Activated CD8-positive, alpha-beta T cell treated with anti-CD3 and anti-CD28 coated beads, Interleukin-2, amount 10 ng/mL, durations not matched to agents 7 days and 5 days (primary cell): ENCODE measurements around the gene ANKRD36C. TPM values are rescaled to one million over a fixed set of nuclear protein-coding genes. Genes with fewer than 3 reads are reported as not detected.
"Not testable (repeated sequence)": the region's sequence is repeated elsewhere in the genome, so short reads cannot be mapped to it uniquely, and the experiment has no call there.

Source experiments
- ATAC-seq: fragments of 150-1000 bp; cut with Tn5 transposase; one replicate; pipeline ENCODE4 v1.10.0; 2021; ENCODE audit warnings: moderate library complexity
- CTCF ChIA-PET: fragments of 350-600 bp; sonication (Branson Sonifier 250); formaldehyde crosslinking; loops from one replicate; lab custom pipeline; 2021; ENCODE audit warnings: antibody characterized with exemption; lab: Charles Lee
- POLR2A ChIA-PET: fragments of 350-600 bp; sonication (Branson Sonifier 250); formaldehyde crosslinking; loops from one replicate; lab custom pipeline; 2021; ENCODE audit warnings: antibody characterized with exemption; lab: Charles Lee
- DNase-seq: peaks from one replicate; pipeline ENCODE4 v3.0.0-alpha.2; 2020
- H3K27ac Mint-ChIP-seq: one replicate; pipeline ENCODE4 v1.8.0; 2021; ENCODE audit warnings: mild to moderate bottlenecking, mixed read lengths
- H3K27me3 Mint-ChIP-seq: one replicate; pipeline ENCODE4 v1.8.0; 2021; ENCODE audit warnings: low read depth, mixed read lengths
- H3K36me3 Mint-ChIP-seq: one replicate; pipeline ENCODE4 v1.8.0; 2021; ENCODE audit warnings: low read depth, mixed read lengths
- H3K4me1 Mint-ChIP-seq: one replicate; pipeline ENCODE4 v1.8.0; 2021; ENCODE audit warnings: low read depth, mixed read lengths
- H3K4me3 Mint-ChIP-seq: one replicate; pipeline ENCODE4 v1.8.0; 2021; ENCODE audit warnings: mild to moderate bottlenecking, mixed read lengths
- H3K9me3 Mint-ChIP-seq: one replicate; pipeline ENCODE4 v1.8.0; 2022; ENCODE audit warnings: mixed read lengths; ENCODE audit not compliant: insufficient read depth
- total RNA-seq, 2 experiments: library from RNA; stranded (reverse); gene quantifications; one replicate each; pipeline ENCODE4 v1.2.3, GENCODE V29; 2021

Gene ANKRD36C
- total RNA-seq: 10 to 100 TPM; 87.5 to 95.1 TPM

DNA sequence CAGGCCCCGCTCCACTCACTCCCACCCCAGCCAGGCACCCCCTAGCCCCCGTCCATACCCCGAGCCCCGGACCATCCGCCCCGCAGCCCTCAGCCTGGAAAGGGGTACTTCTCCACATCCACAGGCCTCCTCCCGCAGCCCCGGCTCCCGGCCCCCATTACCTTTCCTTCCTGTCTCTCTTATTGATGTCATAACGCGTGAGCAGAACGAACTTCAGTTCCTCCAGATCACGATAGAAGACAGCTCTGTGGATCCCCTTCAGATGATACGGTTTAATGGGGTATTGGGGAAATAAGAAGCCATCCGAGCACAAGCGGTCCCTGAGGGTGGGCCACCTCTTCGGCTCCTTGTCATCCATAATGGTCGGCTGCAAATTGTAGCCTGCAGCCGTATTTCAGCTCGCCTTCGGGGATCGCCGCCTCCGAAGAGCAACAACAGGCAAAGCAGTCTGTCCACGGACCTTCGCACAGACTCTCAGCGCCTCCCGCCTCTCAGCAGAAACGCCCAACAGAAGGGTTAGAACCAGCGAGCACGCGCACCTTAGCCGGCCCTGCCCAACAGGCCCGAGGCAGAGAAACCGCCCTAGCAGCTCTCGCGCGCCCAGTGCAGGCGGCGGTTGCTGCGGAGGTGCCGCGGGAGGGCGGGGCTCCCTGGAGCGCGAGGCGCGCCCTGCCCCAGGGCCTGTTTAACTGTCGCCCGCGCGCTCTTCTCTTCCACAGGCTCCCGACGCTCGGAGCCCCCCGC, at the start of gene ANKRD36C:
Gene ANKRD36C (minus strand): TSS at position 474 of the 744 bp plus-strand sequence. CDS start 116 bp downstream, at position 358.
- H3K9me3 Mint-ChIP-seq: not testable (repeated sequence)
- POLR2A ChIA-PET: interaction anchor here (0.6 to 1.9 kb wide), 4 partner anchors 126 to 965 kb away, joined by 3 to 9 read pairs (median 4); no protein-coding TSS in a partner anchor

DNA sequence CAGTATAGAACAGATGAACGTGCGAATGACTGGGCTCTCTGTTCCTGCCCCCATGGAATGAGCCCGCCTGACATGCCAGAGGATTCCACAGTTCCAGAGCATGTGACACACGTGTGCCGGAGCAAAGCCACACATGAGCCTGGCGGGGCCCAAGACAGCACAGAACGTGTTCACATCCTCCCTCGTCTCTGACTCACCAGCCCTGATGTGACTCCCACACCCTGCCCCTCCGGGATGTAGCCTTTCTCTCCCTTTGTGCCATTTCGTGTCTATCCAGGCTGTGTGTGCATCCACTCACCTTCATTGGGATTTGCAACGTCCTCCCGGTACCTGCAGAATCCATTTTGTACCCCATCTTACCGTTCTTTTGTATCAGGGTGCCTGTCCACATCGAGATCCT, 43.9 kb upstream of the ANKRD36C start:
- H3K27me3 Mint-ChIP-seq, POLR2A ChIA-PET, H3K36me3 Mint-ChIP-seq, H3K27ac Mint-ChIP-seq, H3K4me3 Mint-ChIP-seq, DNase-seq, H3K4me1 Mint-ChIP-seq, H3K9me3 Mint-ChIP-seq, ATAC-seq, CTCF ChIA-PET: not testable (repeated sequence)

More for the DNA sequence above, at the start of gene ANKRD36C:
- CTCF ChIA-PET: interaction anchor here (0.6 to 2.4 kb wide), 12 partner anchors 14 to 273 kb away, joined by 3 to 26 read pairs (median 8); partner anchors contain the start of genes ADRA2B, CIAO1, DUSP2 and STARD7
- not testable (repeated sequence) for H3K36me3 Mint-ChIP-seq, H3K4me1 Mint-ChIP-seq
- peaks cover 22% of the 10 kb centered on the region for H3K27me3 Mint-ChIP-seq
- ATAC-seq (peak; percentile 96), DNase-seq (peak; percentile 46)
- H3K27ac Mint-ChIP-seq: peak within 1 kb of the TSS; percentile 99
- peak within 1 kb of the TSS; percentile 99 for H3K4me3 Mint-ChIP-seq

DNA sequence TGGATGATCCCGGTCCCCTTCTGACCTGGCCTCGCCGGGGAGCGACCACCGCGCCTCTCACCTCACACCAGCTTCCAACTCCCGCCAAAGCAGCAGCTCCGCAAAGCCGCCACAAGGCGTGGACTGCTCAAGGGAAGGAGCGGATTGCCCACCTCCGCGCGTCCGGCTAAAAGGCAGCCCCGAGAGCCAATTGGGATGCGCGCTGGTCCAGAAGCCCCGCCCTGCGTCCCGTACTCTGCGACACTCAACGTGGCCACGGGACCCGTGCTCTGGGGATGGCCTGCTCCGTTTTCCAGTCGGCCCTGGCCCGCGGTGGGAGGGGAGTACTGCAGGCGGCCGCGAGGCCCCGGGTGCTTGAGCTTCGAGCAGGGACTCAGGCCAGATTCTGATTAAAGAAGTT, 43.2 kb upstream of the ANKRD36C start, which contains the start of gene GPAT2:
Gene GPAT2 (minus strand): TSS at position 125 of the 400 bp plus-strand sequence. CDS start 2,557 bp downstream, outside the sequence.
- ATAC-seq, H3K4me3 Mint-ChIP-seq, CTCF ChIA-PET, POLR2A ChIA-PET, H3K4me1 Mint-ChIP-seq, H3K36me3 Mint-ChIP-seq, DNase-seq, H3K27ac Mint-ChIP-seq, H3K27me3 Mint-ChIP-seq, H3K9me3 Mint-ChIP-seq: not testable (repeated sequence)

DNA sequence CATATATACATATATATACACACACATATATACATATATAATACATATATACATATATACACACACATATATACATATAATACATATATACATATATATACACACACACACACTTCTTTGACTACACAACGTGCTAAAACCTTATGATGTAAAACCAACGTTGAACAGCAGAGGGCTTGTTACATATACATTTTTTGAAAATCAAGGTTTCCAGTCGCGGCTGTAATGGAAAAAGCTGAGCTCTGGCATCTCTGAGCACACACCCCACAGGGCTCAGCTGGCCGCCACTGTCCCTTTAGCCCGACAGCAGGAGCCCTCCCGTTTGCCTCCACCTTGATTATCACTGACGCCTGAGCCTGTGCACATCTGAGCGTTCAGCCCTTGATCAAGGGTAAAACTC, 42.4 kb upstream of the ANKRD36C start:
- H3K4me3 Mint-ChIP-seq, POLR2A ChIA-PET, CTCF ChIA-PET, H3K9me3 Mint-ChIP-seq, H3K36me3 Mint-ChIP-seq, H3K4me1 Mint-ChIP-seq, H3K27ac Mint-ChIP-seq, DNase-seq, H3K27me3 Mint-ChIP-seq: not testable (repeated sequence)
- peak; percentile 40 for ATAC-seq

DNA sequence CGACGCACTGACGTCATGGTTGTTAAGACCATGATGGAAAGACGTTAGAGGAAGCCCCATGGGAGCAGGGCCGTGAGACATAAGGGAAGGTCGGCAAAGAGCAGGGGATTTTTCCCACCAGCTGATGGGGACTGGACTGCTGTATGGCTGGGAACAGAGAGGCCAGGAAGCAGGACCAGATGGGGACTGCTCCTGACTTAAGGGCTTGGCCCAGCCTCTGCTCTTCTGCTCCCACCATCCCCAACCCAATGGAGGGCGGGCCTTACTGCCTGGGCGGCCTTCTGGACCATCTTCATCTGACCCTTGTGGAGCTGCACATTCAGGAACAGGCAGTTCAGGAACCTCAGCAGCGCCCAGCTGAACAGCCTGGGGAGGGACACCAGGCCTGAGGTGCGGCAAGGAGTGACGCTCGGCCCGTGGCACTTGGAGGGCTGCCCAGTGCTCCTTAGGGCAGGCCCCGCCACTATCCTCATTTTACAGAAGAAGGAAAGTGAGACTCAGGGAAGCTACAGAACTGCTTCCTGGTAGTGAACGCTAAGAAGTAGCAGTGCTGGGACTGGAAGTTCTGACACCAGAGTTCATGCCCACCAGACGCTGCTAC, 36.2 kb upstream of the ANKRD36C start:
- H3K27ac Mint-ChIP-seq, H3K9me3 Mint-ChIP-seq, H3K36me3 Mint-ChIP-seq, H3K27me3 Mint-ChIP-seq, H3K4me1 Mint-ChIP-seq, DNase-seq, POLR2A ChIA-PET, H3K4me3 Mint-ChIP-seq, ATAC-seq, CTCF ChIA-PET: not testable (repeated sequence)

DNA sequence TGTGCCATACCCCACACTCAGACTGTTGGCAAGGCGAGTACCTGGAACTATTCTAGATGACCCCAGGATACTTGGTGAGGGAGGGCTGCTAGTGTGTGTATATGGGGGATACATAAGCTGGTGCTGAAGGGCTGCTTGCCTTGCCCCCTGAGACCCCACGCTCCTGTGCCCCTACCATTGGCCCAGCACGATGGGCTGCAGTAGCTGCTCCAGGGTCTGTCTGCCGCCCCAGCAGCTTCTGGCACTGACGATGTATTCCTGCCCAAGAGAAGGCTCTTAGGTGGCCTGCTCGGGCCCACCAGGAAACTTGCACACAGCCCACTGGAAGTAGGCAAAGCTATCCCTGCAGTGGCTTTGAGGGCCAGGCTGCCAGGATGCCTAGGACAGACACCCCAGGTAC, 34.1 kb upstream of the ANKRD36C start:
- ATAC-seq, POLR2A ChIA-PET, H3K4me3 Mint-ChIP-seq, H3K27me3 Mint-ChIP-seq, H3K4me1 Mint-ChIP-seq, H3K36me3 Mint-ChIP-seq, DNase-seq, H3K27ac Mint-ChIP-seq, H3K9me3 Mint-ChIP-seq: not testable (repeated sequence)
- CTCF ChIA-PET: interaction anchor here (1.5 kb wide), 1 partner anchor 91 kb away, joined by 6 read pairs; no protein-coding TSS in a partner anchor

DNA sequence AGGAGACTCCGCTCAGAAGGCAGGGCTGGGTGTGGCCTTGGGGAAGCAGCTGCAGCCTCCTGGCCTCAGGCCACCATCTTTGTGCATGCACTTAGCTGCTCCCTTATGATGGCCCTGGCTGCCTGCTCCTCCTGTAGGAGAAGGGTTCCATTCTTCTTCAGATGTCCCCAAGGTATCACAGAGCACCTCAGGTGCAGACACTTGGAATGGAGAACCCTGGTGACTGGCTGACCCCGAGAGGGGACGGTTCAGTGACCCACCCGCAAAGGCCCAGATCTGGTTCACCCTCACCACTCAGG, 33.5 kb upstream of the ANKRD36C start:
- no peak overlapping the region for H3K4me3 Mint-ChIP-seq
- no peaks in the 10 kb centered on the region for H3K36me3 Mint-ChIP-seq
- H3K27ac Mint-ChIP-seq: no peak overlapping the region
- CTCF ChIA-PET: interaction anchor here (1.5 to 4.4 kb wide), 2 partner anchors 92 to 150 kb away, joined by 6 to 29 read pairs; no protein-coding TSS in a partner anchor
- no peak for ATAC-seq
- no peaks in the 10 kb centered on the region for H3K9me3 Mint-ChIP-seq
- no peak for DNase-seq
- POLR2A ChIA-PET: no interaction called here
- H3K4me1 Mint-ChIP-seq: peaks cover 2% of the 10 kb centered on the region
- H3K27me3 Mint-ChIP-seq: no peaks in the 10 kb centered on the region

DNA sequence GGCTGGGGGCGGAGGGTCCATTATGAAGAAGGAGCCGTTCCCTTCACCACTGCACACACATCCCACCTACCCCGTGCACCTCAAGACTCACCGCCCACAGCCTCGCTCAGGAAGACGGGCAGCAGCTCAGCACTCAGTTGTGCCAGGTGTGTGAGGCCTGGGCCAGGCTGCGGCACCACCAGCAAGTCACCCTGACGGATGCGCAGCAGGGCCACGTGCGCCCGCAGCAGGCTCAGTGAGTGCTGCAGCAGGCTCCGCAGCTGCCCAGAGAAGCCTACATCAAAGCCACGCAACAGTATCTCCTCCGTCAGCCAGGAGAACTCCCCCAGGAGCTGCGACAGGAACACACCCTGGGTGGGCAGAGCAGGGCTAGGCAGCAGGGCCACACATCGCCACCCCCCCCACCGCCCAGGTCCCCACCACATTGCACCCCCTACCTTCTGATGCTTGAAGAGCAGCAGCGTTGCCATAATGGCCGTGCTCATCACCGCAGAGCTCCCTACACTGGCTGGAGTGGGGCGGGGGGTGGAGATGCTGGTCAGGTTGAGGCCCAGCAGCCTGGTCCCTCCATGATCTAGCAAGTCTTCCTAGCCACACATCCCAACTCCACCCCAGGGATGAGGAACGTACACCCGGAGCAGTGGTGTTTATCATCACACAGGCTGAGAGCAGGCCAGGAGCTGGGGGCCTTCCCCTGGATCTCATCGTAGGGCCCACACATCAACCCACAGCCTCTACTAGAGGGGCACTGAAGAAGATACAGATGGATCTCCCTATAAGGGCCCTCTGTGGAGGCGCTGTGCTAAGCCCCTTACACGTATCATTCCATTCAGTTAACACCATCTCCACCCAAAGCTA, 32.9 kb upstream of the ANKRD36C start:
- Mint-ChIP-seq H3K27me3 (no peaks in the 10 kb centered on the region), H3K9me3 (no peaks in the 10 kb centered on the region), H3K27ac (no peak overlapping the region), H3K4me3 (no peak overlapping the region), H3K36me3 (no peaks in the 10 kb centered on the region), H3K4me1 (peaks cover 2% of the 10 kb centered on the region)
- CTCF ChIA-PET: interaction anchor here (0.9 to 4.4 kb wide), 2 partner anchors 32 to 150 kb away, joined by 3 to 29 read pairs; no protein-coding TSS in a partner anchor
- POLR2A ChIA-PET: no interaction called here
- ATAC-seq (no peak), DNase-seq (no peak)

DNA sequence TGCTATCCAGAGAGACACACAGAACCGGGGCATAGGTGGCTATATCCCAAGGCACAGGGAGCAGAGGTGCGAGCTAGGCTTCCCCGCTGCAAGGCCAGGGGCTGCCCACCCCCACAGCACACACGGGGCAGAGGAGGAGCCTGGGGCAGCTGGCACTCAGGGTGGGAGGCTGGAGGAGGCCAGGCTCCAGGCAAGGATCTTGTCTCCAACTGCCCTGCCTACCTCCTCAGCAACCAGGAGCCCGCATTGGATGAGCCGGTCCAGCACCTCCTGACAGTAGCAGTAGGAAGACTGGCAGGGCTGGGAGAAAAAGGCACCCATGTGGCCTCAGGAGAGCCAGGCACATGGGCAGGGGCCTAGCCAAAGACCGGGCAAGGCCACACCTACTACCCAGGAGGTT, 32.1 kb upstream of the ANKRD36C start:
- CTCF ChIA-PET: interaction anchor here (0.9 to 4.4 kb wide), 3 partner anchors 31 to 151 kb away, joined by 3 to 29 read pairs (median 18); partner anchors contain the start of gene ADRA2B
- H3K9me3 Mint-ChIP-seq, H3K4me3 Mint-ChIP-seq, H3K4me1 Mint-ChIP-seq, H3K36me3 Mint-ChIP-seq, H3K27ac Mint-ChIP-seq, H3K27me3 Mint-ChIP-seq, DNase-seq, ATAC-seq: not testable (repeated sequence)
- POLR2A ChIA-PET: interaction anchor here (1.1 kb wide), 1 partner anchor 93 kb away, joined by 3 read pairs; the partner anchor contains the start of gene ADRA2B

DNA sequence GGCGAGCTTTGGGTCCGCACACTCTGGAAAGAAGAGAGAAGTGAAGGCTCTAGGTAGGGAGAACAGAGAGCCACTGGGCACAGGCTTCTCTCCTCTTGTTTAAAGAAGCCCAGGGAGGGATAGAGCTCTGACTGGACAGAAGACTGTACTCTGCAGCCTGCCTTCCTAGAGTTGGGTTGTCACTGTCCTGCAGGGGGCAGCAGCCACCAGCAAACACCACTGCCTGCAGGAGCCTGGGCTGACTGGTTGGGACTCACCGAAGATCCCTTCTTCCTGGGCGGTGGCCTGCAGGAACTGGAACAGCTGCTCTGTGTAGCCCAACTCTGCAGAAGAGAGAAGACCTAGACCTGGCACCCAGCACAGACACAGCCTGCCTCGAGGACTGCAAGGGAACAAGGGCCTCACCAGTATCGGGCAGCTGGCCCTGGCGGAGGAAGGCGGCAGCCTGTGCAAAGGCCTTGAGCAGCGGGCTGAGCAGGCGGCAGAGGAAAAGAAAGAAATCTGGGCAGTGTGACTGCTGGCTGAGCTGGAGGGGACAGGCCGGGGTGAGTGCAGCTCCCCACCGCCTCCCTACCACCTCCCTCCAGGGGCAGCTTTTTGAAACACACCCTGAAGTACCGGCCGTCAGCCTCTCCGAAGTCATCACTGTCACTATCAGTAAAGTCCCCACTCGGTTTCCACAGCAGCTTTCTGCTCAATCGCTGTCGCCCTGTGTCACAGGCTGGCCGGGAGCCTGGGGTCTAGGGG, 31.2 kb upstream of the ANKRD36C start:
- H3K27me3 Mint-ChIP-seq, H3K9me3 Mint-ChIP-seq, H3K4me1 Mint-ChIP-seq, H3K4me3 Mint-ChIP-seq, H3K36me3 Mint-ChIP-seq, H3K27ac Mint-ChIP-seq: not testable (repeated sequence)
- peak; percentile 85 for DNase-seq
- CTCF ChIA-PET: interaction anchor here (0.6 to 4.4 kb wide), 22 partner anchors 9 to 400 kb away, joined by 3 to 29 read pairs (median 3); partner anchors contain the start of gene ADRA2B
- POLR2A ChIA-PET: interaction anchor here (1.1 kb wide), 1 partner anchor 94 kb away, joined by 3 read pairs; the partner anchor contains the start of gene ADRA2B
- ATAC-seq: peak; percentile 93

DNA sequence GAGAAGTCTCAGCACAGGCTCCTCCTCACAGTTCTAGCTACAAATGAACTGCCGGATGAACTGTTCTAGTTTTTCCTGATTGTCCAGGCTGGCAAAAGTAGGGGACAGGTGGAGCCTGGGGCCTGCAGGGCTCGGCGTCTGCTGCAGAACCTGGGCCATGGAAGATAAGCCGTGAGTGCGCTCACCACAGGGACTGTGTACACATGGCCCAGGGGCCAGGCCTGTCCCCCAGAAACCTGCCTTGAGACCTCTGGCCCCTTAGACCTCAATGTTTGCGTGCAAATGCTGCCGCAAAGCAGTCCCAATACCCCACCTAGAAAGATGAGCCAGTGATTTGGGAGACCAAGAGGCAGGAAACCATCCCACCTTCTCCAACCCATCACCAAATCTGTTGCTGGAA, 30.5 kb upstream of the ANKRD36C start:
- H3K36me3 Mint-ChIP-seq, H3K27me3 Mint-ChIP-seq, ATAC-seq, H3K9me3 Mint-ChIP-seq, H3K4me1 Mint-ChIP-seq, H3K4me3 Mint-ChIP-seq, H3K27ac Mint-ChIP-seq, DNase-seq, POLR2A ChIA-PET: not testable (repeated sequence)
- CTCF ChIA-PET: interaction anchor here (0.6 to 4.4 kb wide), 23 partner anchors 8 to 401 kb away, joined by 3 to 29 read pairs (median 3); partner anchors contain the start of gene ADRA2B
